A673 (cell line): ENCODE results near the gene SLC51A. TPM values are rescaled to one million over a fixed set of nuclear protein-coding genes. Genes with fewer than 3 reads are reported as not detected.

ENCODE experiments used
- BruUV-seq: library from RNA; stranded (reverse); fragments of 400-500 nt; replicated peaks from 2 replicates; lab custom pipeline; 2021; lab: Mats Ljungman, UMichigan
- CTCF ChIA-PET: fragments of 300-600 bp; sonication (Branson Sonifier 250); formaldehyde crosslinking; loops from one replicate; lab custom pipeline; 2022; ENCODE audit warnings: antibody characterized with exemption; lab: Charles Lee
- POLR2A ChIA-PET: fragments of 300-600 bp; sonication (Branson Sonifier 250); formaldehyde crosslinking; loops from one replicate; lab custom pipeline; 2022; ENCODE audit warnings: antibody characterized with exemption; ENCODE audit not compliant: low non-redundant PET; lab: Charles Lee
- DNase-seq: peaks from one replicate; pipeline ENCODE4 v3.0.0-alpha.2; 2015; ENCODE audit warnings: low spot score
- H3K27ac ChIP-seq: fragments of 200-600 bp; sonication (generic); 2 replicates; pipeline ENCODE4 v1.5.1; 2016; ENCODE audit warnings: mixed run types, low read depth, mild to moderate bottlenecking, mixed read lengths, antibody characterized with exemption, low read length; ENCODE audit not compliant: poor library complexity, severe bottlenecking
- H3K27me3 ChIP-seq: fragments of 200-600 bp; sonication (generic); replicated peaks from 2 replicates; pipeline ENCODE4 v1.6.1; 2017; ENCODE audit warnings: mixed run types, low read depth, mild to moderate bottlenecking, mixed read lengths, antibody characterized with exemption, low read length; ENCODE audit not compliant: insufficient read depth, poor library complexity
- H3K36me3 ChIP-seq: fragments of 200-600 bp; sonication (generic); 2 replicates; pipeline ENCODE4 v1.6.1; 2016; ENCODE audit warnings: mixed run types, mild to moderate bottlenecking, mixed read lengths, antibody characterized with exemption, low read length; ENCODE audit not compliant: insufficient read depth, poor library complexity, severe bottlenecking
- H3K4me1 ChIP-seq: fragments of 200-600 bp; sonication (generic); 2 replicates; pipeline ENCODE4 v1.6.1; 2017; ENCODE audit warnings: mixed run types, mild to moderate bottlenecking, mixed read lengths, antibody characterized with exemption, low read length; ENCODE audit not compliant: insufficient read depth, poor library complexity, severe bottlenecking
- H3K4me3 ChIP-seq: fragments of 200-600 bp; sonication (generic); 2 replicates; pipeline ENCODE4 v1.5.1; 2016; ENCODE audit warnings: low read depth, mixed run types, mild to moderate bottlenecking, mixed read lengths, low read length; ENCODE audit not compliant: poor library complexity, severe bottlenecking
- H3K9me3 ChIP-seq: fragments of 200-600 bp; sonication (generic); 2 replicates; pipeline ENCODE4 v1.6.1; 2016; ENCODE audit warnings: mixed run types, low read depth, mild to moderate bottlenecking, mixed read lengths, antibody characterized with exemption, low read length; ENCODE audit not compliant: poor library complexity, severe bottlenecking
- CTCF ChIP-seq: fragments of 300-800, 200-600 bp; sonication (generic); conservative IDR thresholded peaks from 2 replicates; pipeline ENCODE4 v1.5.1; 2017; ENCODE audit warnings: low read depth, mild to moderate bottlenecking, antibody characterized with exemption, low read length, moderate library complexity, mixed read lengths
- EZH2 ChIP-seq: fragments of 200-600 bp; sonication (generic); IDR thresholded peaks from 2 replicates; pipeline ENCODE4 v1.6.1; 2017; ENCODE audit warnings: borderline replicate concordance, low read depth, mild to moderate bottlenecking, mixed read lengths, antibody characterized with exemption, low read length; ENCODE audit not compliant: poor library complexity, severe bottlenecking
- intact Hi-C: fragments of 100-400 bp; cut with micrococcal nuclease; formaldehyde crosslinking; loops from one replicate; pipeline ENCODE4 v1.10.0; 2022; ENCODE audit not compliant: unreplicated experiment
- total RNA-seq: library from RNA; stranded (reverse); gene quantifications from 2 replicates; pipeline ENCODE4 v1.2.3, GENCODE V29; 2021

Gene SLC51A
- total RNA-seq, 1 experiment from 2014 or later: not detected

- Histone ChIP-seq H3K9me3 (no peaks in the 10 kb centered on the region), H3K27ac (no peak within 1 kb of the TSS), H3K4me1 (no peaks in the 10 kb centered on the region), H3K36me3 (no peaks in the 10 kb centered on the region), H3K27me3 (no peaks in the 10 kb centered on the region), H3K4me3 (no peak within 1 kb of the TSS)
- no TSS peak for BruUV-seq
- TF ChIP-seq CTCF (no peak), EZH2 (no peak)
- intact Hi-C loops: no loop called here
- ChIA-PET CTCF (no interaction called here), POLR2A (interaction anchor here (0.6 kb wide), 1 partner anchor 17 kb away, joined by 10 read pairs; no protein-coding TSS in a partner anchor)
- no peak for DNase-seq
Measured at GRCh38 chr3:196210673-196211556, 5.4 kb upstream of the SLC51A start, which contains the start of gene ZDHHC19. TSS of gene ZDHHC19 (minus strand) at chr3:196211400. CDS start at chr3:196211315, 85 bp downstream.

- POLR2A ChIA-PET: no interaction called here
- BruUV-seq: no TSS peak
- CTCF ChIA-PET: no interaction called here
- no peaks in the 10 kb centered on the region for H3K9me3 ChIP-seq
- no peak for DNase-seq
- peaks cover 6% of the 10 kb centered on the region for H3K4me1 ChIP-seq
- no peaks in the 10 kb centered on the region for H3K27me3 ChIP-seq
- H3K36me3 ChIP-seq: no peaks in the 10 kb centered on the region
- H3K27ac ChIP-seq: no peak overlapping the region
- H3K4me3 ChIP-seq: no peak overlapping the region
- TF ChIP-seq EZH2: no peak
- no peak for TF ChIP-seq CTCF
- intact Hi-C loops: no loop called here
Measured at GRCh38 chr3:196214783-196215441, 1.4 kb upstream of the SLC51A start.

- ChIA-PET CTCF (no interaction called here), POLR2A (no interaction called here)
- Histone ChIP-seq H3K4me1 (peaks cover 6% of the 10 kb centered on the region), H3K36me3 (no peaks in the 10 kb centered on the region), H3K27ac (no peak overlapping the region), H3K27me3 (no peaks in the 10 kb centered on the region), H3K9me3 (no peaks in the 10 kb centered on the region), H3K4me3 (no peak overlapping the region)
- no peak for DNase-seq
- intact Hi-C loops: no loop called here
- no peak for TF ChIP-seq EZH2
- no peak for TF ChIP-seq CTCF
- no TSS peak for BruUV-seq
Measured at GRCh38 chr3:196215493-196216020, 777 bp upstream of the SLC51A start.
